GM11168 (cell line): Measurements from ENCODE around the gene SFTA2.

Source experiments
- in situ Hi-C: fragments of 300-500 bp; cut with MboI; formaldehyde crosslinking; loops from one replicate; pipeline ENCODE4 v1.12.0; 2022; ENCODE audit warnings: low sequenced_read_pairs; ENCODE audit not compliant: unreplicated experiment

Gene SFTA2

DNA sequence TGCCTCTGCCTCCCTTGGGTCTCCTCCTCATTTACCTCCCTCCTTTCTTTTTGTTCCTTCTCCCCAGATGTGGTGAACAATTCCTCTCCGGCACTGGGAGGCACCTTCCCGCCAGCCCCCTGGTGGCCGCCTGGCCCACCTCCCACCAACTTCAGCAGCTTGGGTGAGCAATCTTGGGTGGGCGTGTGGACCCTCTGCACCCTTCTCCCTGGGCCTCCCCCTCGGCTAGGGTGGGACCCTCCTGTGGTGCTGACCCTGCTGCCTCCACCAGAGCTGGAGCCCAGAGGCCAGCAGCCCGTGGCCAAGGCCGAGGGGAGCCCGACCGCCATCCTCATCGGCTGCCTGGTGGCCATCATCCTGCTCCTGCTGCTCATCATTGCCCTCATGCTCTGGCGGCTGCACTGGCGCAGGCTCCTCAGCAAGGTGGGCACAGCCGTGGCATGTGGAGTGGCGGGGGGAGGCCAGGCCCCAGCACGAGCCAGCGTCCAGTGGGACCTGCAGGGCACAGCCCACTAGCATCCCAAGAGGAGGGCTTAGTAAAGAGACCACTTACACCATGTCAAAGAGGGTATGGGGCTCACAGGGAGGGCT, 38.9 kb downstream of the SFTA2 start:
- in situ Hi-C loops = no loop called here

DNA sequence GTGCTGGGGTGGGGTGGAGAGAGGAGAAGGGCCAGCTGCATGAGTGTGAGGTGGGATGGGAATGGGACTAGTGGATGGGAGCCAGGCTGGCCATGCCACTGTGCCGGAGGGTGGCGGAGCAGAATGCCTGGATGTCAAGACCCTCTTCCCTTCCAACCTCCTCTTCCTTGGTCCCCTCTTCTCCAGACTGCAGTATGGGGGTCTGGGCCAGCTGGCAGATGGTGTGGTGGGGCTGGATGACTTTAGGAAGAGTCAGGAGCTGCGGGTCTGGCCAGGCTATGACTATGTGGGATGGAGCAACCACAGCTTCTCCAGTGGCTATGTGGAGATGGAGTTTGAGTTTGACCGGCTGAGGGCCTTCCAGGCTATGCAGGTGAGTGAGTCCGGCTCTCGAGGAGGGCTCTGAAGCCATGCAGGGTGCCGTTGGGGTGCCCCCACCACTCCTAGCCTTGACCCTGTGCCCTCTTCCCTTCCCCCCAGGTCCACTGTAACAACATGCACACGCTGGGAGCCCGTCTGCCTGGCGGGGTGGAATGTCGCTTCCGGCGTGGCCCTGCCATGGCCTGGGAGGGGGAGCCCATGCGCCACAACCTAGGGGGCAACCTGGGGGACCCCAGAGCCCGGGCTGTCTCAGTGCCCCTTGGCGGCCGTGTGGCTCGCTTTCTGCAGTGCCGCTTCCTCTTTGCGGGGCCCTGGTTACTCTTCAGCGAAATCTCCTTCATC, 40.0 kb downstream of the SFTA2 start:
- in situ Hi-C loops = no loop called here

DNA sequence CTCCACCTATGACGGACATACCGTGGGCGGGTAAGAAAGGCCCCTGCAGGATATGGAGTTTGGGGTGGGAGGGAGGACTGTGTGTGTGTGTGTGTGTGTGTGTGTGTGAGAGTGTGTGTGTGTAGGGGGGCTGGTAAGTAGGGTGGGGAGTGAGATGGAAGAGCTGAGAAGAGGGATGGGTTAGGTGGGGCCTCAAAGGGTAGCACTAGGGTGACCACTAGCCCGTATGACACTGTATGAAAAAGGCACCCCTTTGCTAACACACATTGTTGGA, 40.6 kb downstream of the SFTA2 start:
- in situ Hi-C loops = no loop called here

DNA sequence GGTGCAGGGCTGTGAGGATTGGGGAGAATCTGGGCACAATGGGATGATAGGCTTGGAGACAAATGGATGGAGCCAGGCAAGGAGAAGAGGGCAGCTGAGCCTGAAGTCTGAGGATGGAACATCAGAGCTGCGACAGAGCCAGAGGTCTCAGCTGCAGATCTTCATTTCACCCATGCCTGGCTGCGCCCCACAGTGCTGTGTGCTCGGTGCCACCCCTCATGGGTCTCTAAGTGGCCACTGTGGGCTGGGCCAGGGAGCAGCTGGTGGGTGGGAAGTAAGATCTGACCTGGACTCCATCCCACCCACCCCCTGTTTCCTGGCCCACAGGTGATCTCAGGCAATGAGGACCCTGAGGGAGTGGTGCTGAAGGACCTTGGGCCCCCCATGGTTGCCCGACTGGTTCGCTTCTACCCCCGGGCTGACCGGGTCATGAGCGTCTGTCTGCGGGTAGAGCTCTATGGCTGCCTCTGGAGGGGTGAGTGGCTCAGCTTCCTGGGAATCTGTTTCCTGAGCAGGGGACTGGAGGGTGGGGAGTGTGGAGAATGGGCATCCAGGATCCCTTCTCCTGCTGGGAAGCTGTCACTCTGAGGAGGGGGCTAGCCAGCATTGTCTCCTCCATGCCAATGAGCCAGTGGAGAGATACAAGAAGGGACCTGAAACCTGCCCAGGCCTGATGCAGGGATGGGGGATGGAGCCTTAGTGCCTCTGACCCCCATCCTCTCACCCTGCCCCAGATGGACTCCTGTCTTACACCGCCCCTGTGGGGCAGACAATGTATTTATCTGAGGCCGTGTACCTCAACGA, 41.1 kb downstream of the SFTA2 start:
- in situ Hi-C loops = no loop called here

DNA sequence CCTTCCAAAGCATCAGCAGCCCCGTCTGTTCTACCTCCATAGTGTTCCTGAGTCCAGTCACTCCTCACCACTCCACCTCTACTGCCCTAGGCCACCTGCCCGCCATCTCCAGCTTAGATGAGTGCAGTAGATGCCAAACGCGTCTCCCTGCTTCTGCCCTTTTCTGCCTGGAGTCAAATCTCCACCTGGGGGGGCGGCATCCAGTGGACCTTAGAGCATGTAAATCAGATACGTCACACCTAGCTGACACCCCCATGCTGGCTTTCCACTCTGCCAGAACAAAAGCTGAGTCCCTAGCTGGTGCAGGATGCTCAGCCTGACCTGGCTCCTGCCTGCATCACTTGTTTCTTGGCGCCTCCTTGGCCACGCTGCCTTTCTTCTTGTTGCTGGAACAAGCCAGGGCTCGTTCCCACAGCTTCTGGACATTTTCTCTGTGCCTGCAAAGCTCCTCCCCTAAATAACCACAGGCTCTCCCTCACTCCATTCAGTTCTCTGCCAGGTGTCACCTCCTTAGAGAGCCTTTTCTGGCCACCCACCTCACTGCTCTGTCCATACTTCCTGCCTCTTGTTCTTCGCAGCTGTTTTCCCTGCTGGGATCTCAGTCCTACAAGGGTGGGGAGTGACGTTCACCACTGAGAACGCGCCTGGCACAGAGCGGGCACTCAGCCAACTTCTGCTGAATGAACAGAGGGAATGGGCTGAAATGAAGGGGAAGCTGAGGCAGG, 41.9 kb downstream of the SFTA2 start:
- in situ Hi-C loops = no loop called here

DNA sequence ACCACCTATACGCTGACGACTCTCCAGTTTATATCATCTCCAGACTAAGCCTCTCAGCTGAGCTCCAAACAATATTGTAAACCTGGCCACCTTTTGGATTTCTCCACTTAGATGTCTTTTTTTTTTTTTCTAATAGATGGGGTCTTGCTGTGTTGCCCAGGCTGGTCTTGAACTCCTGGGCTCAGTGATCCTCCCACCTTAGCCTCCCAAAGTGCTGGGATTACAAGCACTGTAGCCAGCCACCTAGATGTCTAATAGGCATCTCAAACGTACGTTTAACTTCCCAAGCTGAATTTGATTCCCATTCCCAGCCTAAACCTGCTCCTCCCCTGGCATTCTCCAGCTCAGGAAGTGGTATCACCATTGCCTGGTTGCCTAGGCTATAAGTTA, 42.5 kb downstream of the SFTA2 start:
- in situ Hi-C loops = no loop called here

DNA sequence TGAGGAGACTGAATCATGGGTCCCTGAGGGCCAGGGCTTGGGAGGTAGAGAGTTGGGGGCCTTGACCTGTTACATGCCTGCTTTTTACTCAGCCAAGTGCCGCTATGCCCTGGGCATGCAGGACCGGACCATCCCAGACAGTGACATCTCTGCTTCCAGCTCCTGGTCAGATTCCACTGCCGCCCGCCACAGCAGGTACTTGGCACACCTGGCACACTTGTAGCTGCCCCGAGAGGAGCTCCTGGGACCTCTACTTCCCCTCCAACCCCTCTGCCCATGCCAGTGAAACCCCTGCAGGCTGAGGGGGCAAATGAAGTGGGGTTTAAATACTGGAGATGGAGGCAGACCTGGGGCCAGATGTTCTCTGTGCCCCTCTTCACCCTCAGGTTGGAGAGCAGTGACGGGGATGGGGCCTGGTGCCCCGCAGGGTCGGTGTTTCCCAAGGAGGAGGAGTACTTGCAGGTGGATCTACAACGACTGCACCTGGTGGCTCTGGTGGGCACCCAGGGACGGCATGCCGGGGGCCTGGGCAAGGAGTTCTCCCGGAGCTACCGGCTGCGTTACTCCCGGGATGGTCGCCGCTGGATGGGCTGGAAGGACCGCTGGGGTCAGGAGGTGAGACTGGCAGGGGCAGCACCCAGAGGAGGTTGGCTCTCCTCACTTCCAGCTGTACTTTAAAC, 43.0 kb downstream of the SFTA2 start:
- in situ Hi-C loops = no loop called here

DNA sequence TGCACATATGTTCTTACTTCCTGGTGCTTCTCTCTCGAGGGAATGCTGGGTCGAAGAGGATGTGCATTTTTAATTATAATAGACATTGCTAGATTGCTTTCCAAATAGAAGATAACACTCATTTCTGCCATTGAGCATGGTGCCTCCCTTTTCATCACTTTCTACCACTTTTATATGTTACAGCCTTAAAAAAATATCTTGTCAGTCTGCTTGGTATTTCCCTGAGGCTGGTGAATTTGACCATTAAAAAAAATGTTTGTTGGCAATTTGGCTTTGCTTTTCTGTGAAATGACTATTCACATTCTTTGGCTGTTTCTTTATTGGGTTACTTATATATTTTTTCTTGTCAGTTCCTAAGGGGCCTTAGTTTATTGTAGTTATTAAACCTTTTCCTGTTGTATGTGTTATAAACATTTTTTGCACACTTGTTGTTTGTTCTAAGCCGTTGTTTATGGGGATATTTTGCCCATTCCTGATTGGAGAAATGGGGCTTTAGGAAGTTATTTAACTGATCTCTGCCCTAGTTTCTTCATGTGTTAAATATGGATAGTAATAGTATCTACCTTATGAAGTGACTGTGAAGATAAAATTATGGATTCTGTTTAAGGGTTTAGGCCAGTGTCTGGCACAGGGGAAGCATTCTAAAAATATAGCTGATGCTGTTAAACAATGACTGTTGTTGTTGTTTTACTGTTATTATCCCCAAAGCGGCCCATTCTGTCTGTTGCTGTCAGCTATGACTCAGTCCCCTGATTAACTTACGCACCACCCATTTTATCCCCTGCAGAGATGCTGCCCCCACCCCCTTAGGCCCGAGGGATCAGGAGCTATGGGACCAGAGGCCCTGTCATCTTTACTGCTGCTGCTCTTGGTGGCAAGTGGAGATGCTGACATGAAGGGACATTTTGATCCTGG, 43.8 kb downstream of the SFTA2 start:
- in situ Hi-C loops = no loop called here

DNA sequence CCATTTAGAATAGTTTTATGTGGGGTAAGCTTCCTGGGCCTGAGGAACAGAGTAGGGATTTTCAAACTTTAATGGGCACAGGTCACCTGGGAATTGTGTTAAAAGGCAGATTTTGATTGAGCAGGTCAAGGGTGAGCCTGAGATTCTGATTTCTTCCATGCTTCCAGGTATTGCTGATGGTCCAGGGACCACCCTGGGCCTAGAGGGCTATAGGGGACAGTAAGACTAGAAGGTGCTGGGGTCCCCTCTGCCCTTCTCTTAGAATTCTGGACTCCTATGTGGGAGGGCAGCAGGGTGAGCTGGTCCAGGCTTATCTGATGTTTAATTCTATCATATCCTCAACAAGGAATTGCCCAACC, 45.1 kb downstream of the SFTA2 start:
- in situ Hi-C loops = no loop called here

DNA sequence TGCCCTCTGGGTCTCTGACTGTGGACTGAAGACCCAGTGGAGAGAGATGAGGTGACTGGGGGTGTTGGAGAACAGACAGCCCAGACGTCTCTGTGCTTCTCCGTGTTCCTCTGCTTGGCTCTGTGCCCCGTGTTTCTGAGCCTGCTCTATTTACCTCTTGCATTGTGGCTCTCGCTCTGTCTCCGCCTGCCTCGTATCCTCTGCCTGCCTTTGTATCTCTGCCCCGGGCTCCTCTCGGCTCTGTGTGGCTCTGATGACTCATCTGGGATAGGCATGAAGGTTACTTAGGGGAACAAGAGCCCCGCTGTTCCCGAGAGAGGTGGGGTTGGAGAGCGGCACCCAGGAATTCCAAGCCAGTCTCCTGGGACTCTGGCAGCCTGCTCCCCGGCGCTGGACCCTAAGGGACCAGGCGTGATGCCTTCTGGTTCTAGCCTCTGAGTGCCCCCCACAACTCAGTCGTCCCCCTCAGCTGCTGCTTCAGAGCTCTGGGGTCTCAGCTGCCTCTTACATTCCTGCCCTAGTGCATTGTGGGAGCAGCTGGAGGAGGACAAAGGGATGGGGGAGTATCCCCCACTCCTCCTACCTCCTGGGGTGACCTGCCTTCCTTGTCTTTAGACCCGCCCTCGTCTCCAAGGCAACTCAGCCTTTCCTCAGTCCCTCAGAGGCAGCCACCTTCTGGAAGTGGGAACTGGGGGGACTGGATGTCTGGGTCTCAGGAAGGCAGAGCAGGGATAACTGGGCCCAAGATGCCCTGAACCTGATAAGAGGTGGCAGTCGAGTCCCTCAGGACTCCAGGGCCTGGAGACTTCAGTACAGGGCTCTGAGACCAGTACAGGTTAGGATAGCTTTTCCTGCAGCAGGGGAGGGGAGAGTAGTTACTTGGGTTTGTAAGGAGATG, 45.7 kb downstream of the SFTA2 start:
- in situ Hi-C loops = no loop called here

DNA sequence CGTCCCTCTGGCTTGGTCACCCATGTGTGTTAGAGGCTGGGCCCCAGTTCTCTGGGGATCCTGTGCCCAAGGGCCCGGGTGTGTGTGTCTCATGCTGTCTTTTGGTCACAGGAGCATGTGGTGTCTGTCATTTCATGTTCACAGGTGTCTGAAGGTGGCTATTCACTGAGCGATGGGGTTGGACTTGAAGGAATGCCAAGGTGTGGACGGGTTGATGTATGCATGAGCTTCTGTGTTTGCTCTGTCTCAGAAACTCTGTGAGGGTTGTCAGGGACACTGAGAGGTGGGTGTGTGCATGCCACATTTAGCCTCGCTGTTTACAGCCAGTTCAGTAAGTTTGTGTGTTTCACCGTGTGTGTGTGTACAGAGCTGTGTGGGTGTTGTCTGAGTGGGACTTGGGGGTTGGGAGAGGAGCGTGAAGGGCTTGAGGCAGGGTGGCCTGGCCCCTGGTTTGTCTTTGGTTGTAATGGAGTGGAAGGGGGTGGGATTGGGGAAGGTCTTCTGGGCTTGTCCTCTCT, 46.4 kb downstream of the SFTA2 start:
- in situ Hi-C loops = no loop called here

DNA sequence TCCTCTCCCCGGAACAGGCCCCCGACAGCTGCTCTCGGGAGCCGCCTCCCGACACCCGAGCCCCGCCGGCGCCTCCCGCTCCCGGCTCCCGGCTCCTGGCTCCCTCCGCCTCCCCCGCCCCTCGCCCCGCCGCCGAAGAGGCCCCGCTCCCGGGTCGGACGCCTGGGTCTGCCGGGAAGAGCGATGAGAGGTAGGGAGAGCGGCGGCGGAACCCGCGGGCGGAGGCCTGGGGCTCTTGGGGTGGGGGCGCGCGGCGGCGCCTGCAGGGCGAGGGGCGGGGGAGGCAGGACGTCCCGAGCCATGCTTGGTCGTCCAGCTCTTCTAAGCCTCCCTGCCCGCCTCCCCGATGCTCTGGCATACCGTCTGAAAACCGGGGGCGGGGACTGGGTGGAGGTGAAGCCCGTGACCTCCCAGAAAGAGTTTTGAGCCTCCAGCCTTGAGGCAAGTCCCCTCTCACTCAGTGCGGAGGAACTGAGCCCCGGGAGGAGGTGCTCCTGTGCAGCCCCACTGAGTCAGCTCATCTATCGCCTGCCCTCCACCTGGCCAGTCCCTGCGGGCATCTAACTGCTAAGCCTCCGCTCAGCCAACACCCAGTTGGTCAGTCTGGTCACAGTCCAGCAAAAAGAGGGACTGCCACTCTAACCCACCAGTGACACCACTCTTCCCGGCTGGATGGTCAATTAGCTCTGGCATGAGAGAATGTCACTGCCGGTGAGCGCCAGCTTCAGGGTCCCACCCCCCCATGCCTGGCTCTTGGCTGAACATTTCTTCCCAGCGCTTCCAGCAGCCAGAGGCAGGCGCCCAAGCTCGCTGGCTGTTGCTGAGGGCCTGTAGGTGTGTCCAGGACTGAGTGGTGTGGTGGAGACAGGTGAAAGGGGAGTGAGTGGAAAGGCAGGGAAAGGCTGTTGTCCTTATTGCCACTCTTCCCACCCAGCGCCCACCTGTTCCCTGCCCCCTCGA, 47.2 kb downstream of the SFTA2 start:
- in situ Hi-C loops = no loop called here

DNA sequence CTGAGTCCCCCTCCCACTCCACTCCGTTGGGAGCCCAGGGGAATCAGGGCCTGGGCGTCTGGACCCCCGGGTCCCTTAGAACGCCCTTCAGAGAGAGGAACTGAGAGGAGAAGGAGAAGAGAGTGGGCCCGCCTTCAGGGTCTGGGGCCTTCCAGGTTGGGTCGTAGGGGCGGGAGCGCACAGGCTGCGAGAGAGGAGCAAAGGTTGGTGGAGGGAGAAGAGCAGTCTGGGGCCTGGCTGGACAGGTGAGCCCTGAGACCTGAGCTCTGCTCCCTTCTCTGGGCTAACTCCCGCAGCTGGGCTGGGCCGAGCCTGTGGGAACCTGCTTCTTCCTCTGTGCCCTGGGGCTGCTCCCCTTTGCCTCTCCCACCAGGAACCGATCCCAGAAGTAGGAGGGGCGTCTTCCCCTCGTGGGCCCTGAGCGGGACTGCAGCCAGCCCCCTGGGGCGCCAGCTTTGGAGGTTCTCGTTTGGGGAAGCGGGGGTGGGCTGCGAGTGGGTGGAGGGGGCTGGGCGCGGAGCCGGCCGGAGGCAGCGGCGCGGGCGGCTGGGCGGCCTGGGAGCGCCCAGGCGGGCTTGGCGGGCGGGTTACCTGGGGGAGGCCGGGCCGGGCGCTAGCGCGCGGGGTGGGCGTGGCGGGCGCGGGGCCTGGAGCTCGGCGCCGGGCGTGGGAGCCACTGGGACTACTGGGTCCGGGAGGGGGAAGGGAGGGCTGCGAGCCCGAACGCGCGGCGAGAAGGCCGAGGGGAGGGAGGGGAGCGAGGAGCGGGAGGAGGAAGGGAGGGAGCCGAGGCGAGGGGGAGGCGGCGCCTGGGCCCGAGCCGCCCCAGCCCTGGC, 48.1 kb downstream of the SFTA2 start, which contains the start of gene DDR1:
DDR1 (plus strand) TSS at position 835 of the 836 bp plus-strand sequence. CDS start 4,211 bp downstream, outside the sequence.
- in situ Hi-C loops = no loop called here

DNA sequence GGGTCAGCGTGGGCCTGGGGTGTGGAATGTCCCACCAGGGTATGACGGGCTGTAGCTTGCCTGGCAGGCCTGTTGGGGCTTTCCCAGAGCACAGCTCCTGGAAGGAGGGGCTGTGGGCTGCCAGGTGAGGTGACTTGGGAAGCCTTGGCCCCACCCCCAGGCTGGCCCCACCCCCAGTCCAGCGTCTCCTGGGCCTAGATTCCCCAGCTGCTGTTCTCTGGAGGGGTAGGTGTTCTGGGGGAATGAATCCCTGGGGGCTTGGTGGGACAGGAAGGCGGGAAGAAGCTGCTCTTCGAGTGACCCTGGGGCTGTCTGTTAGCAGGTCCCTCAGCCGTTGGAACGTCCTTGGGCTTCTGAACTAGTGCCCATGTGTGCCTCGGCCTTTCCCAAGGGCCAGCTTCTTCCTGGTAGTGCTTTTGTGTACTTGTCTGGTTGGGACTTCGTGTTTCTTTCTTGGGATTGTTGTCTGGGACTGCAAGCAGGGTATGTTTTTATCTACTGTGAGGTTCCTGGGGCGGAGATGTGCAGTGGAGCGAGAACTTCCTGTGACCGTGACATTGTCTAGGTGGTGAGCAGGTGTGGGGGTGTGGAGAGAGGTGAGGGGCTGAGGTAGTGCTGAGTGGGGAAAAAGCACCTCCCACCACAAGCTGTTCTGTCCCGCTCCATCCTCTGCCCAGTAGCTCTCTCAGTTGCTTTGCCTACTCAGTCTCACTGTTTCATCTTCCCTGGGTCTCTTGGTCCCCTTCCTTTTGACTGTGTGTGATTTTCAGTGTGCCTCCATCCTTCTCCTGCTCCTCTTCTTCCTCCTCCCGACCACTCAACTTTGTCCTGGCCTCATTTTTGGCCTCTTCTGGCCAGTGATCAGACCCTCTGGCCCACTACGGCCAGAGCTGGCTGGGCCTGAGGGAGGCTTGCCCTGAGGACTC, 48.9 kb downstream of the SFTA2 start:
- in situ Hi-C loops = no loop called here

DNA sequence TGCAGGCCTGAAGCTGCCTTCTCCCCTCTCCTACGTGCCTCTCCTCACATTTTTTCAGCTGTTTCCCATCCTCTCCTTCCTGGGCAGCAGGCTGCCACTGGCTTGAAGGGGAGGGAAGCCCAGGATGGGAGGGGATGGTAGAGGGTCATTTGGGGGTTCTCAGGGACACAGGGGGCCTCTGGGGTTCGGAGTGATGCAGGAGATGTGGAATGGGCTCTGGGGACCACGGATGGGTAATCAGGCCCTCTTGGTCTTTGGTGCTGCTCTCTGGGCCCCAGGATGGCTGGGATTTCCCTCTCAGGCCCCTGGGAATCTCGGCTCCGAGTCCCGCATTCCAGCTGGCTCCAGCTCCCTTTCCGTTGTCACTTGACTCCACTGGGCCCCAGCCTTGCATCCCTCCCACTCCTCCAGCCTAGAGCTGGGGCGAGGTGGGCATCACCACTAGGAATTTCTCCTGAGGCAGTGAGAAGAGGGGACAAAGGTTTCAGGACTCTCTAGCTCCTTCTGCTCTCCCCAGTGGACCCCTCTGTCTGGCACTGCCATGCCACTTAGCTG, 49.7 kb downstream of the SFTA2 start:
- in situ Hi-C loops = no loop called here
